AG09319 (cell line): ENCODE results near the gene KIF12.

Experiments
- DNase-seq: peaks from one replicate; pipeline ENCODE4 v3.0.0-alpha.2; 2010; ENCODE audit warnings: low read depth; ENCODE audit errors: extremely low read depth
- CTCF ChIP-seq: IDR thresholded peaks from 2 replicates; pipeline ENCODE4 v1.5.1; 2011; ENCODE audit warnings: low read depth, mild to moderate bottlenecking, inconsistent platforms, low read length, moderate library complexity

KIF12 gene

DNA sequence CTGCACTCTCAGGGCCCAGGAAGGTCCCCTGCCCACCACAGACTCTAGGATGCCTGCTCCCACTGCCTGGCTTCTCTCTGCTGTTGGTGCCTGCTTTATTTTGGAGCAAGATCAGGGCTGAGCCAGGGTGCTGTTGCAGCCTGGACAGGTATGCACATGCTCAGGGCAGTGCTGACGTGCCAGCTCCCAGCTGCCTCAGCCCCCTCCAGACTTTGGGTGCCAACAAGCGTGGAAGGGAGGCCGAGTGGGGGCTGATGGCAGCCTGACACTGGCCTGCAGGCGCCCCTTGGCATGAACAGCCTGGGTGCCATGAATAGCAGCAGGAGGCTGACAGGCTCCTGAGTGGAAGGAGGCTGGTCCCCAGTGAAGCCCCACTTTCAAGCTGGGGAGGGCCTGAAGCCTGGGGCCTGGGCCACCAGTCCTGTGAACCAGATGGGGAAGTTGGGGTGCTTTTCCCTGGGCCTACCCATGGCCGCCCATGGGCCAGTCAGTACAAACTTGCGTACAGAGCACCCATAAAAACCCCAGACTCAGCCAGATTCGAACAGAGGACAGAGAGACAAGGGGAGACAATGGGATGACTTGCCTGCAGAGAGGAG lies 27.8 kb downstream of the KIF12 start:
- no peak for TF ChIP-seq CTCF
- no peak for DNase-seq

DNA sequence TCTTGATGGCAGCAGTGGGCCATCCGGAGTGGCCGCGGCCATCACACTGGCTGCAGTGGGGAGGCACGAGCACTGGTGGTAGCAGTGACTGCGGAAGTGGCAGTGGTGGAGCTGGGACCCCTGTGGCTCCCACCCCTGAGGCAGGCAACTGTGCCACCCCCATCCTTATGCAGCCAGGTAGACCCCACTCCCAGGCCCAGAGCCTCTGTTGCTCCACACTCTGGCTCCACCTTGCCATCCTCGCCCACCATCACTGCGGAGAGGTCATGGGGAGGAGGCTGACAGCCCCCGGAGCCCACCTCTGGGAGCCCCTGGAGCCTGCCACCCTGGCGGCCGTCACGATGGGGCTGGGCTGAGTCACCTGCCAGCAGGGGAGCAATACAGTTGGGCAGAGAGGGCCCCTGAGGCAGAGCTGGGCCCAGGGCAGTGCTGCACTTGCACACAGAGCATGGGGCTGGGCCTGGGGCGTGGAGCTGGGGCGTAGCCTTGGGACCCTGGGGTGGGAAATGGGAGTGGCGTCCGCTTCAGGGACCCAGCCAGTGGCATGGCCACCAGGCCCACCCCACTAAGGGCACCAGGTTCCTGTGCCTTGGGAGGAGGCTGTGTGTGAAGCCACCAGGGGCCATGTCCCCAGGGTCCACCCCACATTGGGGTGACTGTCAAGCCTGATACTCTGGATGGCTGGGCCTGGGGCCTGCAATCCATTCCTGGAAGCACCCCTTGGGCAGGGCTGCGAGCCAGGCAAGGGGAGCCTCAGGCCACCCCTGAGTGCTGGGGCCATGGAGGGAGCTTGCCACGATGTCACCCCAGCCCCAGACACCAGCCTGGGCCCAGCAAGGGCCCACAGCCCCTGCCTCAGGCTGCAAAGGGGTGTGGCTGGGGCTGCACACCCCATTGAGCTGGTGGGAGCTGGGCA lies 28.6 kb downstream of the KIF12 start:
- no peak for DNase-seq
- no peak for TF ChIP-seq CTCF

GRCh38 chr9:114069476-114070187 lies 29.5 kb downstream of the KIF12 start:
- no peak for TF ChIP-seq CTCF
- no peak for DNase-seq

GRCh38 chr9:114065304-114065703 lies 33.8 kb downstream of the KIF12 start:
- no peak for DNase-seq
- TF ChIP-seq CTCF: no peak

- no peak for DNase-seq
- no peak for TF ChIP-seq CTCF
Observed at GRCh38 chr9:114061830-114062474, 37.1 kb downstream of the KIF12 start.

DNA sequence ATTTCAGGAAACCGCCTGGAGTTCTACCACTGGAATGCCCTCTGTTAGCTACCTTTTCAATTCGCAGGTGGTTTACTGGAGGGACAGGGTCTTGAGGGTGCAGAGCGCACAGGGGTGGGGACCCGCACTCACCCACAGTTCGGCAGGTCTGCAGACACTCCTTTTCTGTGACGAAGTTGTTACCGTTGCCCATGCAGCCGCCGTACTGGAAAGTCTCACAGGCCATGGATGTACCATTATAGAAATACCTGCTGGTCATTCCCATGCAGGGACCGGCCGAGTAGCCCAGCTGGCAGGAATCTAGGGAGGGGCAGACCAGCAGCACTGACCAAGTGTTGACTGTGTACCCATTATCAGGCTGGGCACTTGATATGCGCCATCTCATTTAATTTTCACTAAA lies 37.8 kb downstream of the KIF12 start:
- TF ChIP-seq CTCF: no peak

More for the DNA sequence above, 37.8 kb downstream of the KIF12 start:
- no peak for DNase-seq
